Measurements from ENCODE around the gene RALGPS1.
"Not testable (repeated sequence)": the region's sequence is repeated elsewhere in the genome, so short reads cannot be mapped to it uniquely, and the experiment has no call there.

The RALGPS1 gene

DNA sequence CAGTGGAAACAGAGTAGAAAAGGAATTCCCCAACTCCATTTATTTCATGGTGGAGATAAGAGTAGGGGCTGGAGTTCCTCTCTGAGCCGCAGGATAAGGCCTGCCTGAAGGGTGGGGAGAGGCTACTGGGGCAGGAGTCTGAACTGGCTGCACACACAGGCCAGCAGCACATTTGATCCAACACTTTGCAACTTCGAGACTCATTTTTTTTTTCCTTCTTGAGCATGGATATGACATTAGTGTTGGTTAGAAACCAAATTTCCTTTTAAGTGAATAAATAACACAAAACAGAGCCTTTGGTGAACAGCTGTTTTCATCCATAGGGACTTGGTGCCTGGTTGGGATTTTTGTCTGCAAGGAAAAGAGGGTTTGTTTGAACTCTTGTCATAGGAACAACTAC lies 76.6 kb downstream of the RALGPS1 start:
- DNase-seq, result no peak

DNA sequence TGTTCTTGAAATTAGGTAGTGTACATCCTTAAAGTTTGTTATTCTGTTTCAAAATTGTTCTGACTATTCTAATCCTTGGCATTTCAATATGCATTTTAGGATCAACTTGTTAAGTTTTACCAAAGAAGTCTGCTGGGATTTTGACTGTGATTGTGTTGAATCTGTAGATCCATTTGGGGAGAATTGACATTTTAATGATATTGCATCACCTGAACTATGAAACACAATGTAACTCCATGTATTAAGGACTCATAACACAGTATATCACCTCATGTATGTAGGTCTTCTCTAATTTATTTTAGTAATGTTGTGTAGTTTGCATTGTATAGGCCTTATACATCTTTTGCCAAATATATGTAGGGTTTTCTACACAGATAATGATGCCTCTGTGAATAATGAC lies 77.8 kb downstream of the RALGPS1 start:
- no peak for DNase-seq

DNA sequence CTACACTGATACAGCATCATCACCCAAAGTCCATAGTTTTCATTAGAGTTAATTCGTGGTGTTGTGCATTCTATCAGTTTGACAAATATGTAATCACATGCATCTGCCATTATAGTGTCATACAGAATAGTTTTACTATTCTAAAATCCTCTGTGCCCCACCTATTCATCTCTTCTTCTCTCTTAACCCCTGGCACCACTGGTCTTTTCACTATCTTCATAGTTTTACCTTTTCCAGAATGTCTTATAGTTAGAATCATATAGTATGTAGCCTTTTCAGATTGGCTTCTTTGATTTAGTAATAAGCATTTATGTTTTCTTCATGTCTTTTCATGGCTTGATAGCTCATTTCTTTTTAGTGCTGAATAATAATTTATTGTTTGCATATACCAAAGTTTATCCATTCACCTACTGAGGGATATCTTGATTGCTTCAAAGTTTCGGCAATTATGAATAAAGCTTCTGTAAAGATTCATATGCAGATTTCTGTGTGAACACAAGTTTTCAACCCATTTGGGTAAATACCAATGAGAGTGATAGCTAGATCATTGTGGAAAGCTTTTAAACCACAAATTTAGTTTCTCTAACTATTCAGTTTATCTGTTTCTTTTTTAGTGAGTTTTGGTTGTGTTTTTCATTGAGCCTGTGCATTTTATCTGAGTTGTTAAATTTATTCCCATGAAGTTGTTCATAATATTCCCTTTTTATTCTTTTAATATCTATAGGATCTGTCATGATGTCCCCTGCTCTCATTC lies 84.9 kb downstream of the RALGPS1 start:
- DNase-seq, result no peak

- DNase-seq, result peak; percentile 68 to 78
These were observed 90.6 kb downstream of the RALGPS1 start for GRCh38 chr9:127004946-127005769.

- DNase-seq, result no peak
These were observed 91.3 kb downstream of the RALGPS1 start for GRCh38 chr9:127005770-127006314.

GRCh38 chr9:127007638-127008037 lies 93.1 kb downstream of the RALGPS1 start:
- no peak for DNase-seq

- no peak for DNase-seq
These were observed 93.5 kb downstream of the RALGPS1 start for GRCh38 chr9:127008076-127008475.

GRCh38 chr9:127011772-127012171 lies 97.2 kb downstream of the RALGPS1 start:
- no peak for DNase-seq

DNA sequence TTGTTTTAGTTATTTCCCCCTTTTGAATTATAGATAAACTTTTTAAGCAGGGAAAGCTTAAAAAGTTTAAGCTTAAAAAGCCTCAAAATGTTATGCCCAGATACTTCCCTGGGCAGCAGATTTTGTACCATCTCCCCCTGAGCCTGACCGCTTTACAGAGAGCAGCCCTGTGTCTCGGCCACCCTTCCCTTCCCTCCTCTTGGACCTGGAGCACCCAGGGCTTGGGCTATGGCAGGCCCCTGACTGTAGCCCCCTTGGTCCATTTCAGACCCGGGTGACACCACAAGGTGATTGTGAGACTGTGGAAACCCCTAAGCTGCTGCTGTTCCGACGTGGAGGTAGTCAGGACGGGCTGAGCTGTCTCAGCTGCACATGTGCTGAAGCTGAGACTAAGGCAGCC lies 97.7 kb downstream of the RALGPS1 start:
- no peak for DNase-seq

DNA sequence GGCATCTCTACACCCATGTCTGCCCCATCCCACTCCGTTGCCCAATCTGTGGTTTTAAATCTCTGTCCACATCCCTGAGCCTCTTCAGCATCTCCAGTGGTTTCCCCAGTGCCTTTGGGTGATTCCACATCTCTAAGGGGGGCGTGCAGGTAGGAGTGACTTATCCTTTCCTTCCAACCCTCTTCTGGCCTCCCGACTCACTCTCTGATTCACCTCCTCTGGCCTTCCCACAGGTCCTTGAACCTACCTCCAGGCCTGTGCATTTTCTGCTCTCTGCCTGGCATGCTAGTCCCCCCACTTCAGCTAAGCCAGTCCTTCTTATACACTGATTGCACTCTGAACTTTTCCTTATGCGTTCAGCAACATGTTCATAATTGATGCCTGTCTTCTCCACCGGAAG lies 99.0 kb downstream of the RALGPS1 start:
- no peak for DNase-seq

- DNase-seq, result no peak
These were observed 99.8 kb downstream of the RALGPS1 start for GRCh38 chr9:127014216-127014909.

- no peak for DNase-seq
These were observed 100.4 kb downstream of the RALGPS1 start for GRCh38 chr9:127014910-127015540.

- no peak for DNase-seq
These were observed 101.4 kb downstream of the RALGPS1 start for GRCh38 chr9:127015921-127016512.

GRCh38 chr9:127017979-127018378 lies 103.4 kb downstream of the RALGPS1 start:
- DNase-seq, result not testable (repeated sequence)

DNA sequence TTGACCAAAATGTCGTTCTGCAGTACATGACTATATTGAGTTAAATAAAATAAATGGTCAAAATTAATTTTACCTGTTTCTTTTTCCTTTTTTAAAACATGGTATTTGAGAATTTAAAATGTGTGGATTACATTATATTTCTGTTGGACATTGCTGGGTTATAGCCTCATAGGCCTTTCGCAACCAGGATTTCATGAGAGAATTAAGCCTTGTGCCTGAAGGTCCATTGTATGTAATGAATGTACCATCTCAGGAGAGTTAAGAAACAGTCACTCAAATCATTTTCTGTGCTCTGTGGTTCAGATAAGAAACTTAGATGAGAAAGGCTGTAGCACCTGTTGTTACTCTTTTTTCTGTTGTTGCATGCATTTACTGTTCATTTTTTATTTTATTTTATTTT lies 104.4 kb downstream of the RALGPS1 start:
- DNase-seq, result no peak

DNA sequence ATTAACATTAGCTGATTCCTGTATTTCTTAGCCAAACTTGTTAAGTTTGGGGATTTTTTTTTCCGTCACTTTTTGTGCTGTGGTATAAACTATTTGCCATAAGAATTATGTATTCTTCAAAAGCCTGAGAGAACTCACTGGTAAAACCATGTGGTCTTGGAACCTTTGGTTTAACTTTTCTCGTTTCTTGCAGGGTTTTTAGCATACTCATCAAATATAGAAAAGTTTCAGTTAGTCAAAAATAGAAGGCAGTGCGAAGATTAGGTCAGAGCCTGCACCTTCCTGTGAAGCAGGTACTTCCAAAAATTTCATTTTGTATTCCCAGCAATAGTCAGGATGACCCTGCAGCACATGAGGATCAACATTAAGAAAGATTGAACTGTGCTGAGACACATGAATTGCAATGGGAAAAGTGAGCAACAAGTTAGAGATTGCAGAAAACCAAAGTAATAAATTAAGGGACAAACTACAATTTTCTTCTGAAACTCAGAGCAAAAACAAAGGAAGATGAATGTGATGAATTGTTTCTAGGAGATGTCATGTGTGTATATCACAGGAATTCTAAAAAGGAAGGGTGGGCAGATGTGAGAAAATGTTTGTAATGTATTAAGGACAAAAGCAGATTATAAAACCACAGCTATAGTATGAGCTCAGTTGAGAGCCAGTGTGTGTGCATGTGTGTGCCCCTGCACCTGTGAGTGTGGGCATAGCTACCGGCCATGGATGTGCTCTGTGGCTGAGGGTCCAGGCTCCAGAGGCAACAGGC lies 105.6 kb downstream of the RALGPS1 start:
- DNase-seq, result no peak

DNA sequence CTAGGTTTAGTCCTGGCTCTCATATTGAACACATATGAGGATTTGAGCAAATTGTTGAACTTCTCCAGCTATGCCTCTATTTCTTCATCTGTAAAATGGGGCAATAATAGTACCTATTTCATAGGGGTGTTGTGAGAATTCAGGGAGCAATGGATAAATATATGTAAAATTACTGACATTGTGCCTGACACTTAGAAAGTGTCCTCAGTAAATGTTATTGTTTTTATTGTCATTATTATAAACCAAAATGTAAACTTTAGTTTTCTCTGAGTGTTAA lies 106.2 kb downstream of the RALGPS1 start:
- no peak for DNase-seq

DNA sequence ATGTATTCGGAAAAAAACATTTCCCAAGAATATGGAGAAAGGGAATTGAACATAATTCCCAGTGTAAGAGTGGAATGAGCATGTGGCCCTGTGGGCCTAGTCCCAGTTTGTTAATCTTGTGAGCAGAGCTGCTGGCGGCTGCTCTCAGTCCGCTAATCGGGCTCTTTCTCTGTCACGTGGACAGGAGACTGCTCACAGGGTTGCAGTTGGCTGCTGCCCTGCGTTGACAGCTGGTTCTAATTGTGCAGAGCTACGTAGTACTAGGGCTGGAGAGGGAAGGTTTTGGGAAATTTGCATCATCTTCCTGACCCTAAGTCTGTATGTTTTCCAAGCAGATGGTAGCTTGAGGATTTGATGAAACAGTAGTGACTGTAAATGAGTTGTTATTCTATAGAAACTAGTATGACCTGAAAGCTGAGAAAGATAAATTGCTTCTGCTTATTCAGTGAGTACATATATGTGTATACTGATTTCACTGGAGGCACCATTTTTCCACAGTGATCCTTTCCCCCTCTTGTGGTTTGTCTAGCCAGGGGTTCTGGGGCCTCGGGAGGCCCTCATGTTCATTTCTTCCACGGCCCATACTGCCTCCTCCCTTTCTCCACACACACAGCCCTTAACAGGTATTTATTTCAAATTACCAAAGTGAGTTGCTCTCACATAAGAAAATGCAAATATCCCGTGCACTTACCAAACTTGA lies 107.2 kb downstream of the RALGPS1 start:
- DNase-seq, result no peak

DNA sequence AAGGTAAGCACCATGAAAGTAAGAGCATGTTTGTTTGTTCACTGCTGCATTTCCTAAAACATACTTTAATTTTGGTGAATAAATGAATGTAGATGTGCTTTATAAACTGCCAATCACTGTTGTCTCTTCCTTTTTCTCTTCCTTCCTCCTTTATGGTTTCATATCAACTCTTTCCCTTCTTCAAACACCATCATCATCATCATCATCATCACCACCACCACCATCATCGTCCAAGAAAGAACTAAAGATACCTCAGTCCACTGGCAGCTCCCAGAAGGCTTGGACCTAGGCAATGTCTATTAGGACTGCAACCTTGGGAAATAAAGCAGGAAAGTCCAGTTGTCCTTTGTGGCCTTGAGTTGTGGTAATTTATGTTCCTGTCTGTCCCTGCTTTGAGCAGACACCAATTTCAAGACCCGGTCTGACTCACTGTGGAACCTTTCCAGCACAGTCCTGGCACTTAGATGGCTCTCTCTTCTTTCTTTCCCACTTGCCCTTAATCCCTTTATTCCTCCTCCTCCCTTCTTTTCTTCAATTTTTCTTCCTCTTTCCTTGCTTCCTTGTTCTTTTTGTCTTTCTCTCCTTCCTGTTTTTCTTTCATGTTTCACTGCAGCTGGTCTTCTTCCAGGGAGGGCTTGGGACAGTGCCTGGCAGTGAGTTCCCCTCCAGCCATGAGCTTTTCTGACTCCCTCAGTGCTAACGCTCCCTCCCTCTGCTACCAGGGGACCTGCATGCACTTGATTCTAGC lies 108.5 kb downstream of the RALGPS1 start:
- no peak for DNase-seq

- no peak for DNase-seq
These were observed 110.5 kb downstream of the RALGPS1 start for GRCh38 chr9:127025042-127025441.

DNA sequence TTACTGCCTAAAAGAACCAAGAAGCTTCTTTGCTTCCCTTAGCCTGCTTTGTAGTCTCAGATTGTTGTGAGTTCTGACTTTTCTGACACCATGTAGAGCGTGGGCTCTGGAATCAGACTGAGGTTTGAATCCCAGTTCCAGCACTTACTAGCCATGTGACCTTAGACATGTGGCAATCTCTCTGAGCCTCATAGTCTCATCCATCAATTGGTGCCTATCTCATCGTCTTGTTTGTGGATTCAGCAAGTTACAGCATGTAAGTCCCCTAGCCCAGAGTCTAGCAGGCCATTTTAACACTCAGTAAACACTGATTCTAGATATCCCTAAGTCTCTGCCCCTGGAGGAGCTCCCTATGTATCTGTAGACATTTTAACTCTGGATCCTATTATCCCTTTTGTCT lies 113.1 kb downstream of the RALGPS1 start:
- no peak for DNase-seq

Measured in activated CD4-positive, alpha-beta T cell treated with anti-CD3 and anti-CD28 coated beads, Interleukin-2, amount 50 U/mL, for 48 hours (primary cell).